AG09319 (cell line): ENCODE results near the gene ACAP1.
"Not testable (repeated sequence)": the region's sequence is repeated elsewhere in the genome, so short reads cannot be mapped to it uniquely, and the experiment has no call there.

Source experiments
- DNase-seq: peaks from one replicate; pipeline ENCODE4 v3.0.0-alpha.2; 2010; ENCODE audit warnings: low read depth; ENCODE audit errors: extremely low read depth
- TF ChIP-seq, protein P1 (sequence below): IDR thresholded peaks from 2 replicates; pipeline ENCODE4 v1.5.1; 2011; ENCODE audit warnings: low read depth, mild to moderate bottlenecking, inconsistent platforms, low read length, moderate library complexity

Gene ACAP1

DNA sequence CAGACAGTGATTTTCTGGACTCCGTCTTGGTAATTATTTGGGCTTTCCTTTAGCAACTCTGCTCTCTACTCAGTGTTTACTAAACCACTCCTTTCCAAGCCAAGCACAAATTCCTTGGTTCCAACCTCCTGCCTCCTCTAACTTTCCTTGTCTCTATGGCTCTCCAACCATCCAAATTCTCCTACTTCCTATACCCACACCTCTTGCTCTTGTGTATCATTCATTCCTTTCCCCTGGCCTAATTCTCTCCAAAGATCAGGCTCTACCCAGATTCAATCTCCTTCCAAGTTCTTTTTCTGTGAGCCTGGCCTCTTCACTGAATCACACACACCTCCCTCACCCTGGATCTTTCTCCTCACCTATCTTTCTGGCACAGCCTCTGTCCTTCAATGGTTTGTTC lies 8.3 kb upstream of the ACAP1 start:
- TF ChIP-seq, protein P1, sequence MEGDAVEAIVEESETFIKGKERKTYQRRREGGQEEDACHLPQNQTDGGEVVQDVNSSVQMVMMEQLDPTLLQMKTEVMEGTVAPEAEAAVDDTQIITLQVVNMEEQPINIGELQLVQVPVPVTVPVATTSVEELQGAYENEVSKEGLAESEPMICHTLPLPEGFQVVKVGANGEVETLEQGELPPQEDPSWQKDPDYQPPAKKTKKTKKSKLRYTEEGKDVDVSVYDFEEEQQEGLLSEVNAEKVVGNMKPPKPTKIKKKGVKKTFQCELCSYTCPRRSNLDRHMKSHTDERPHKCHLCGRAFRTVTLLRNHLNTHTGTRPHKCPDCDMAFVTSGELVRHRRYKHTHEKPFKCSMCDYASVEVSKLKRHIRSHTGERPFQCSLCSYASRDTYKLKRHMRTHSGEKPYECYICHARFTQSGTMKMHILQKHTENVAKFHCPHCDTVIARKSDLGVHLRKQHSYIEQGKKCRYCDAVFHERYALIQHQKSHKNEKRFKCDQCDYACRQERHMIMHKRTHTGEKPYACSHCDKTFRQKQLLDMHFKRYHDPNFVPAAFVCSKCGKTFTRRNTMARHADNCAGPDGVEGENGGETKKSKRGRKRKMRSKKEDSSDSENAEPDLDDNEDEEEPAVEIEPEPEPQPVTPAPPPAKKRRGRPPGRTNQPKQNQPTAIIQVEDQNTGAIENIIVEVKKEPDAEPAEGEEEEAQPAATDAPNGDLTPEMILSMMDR: no peak
- DNase-seq: no peak

DNA sequence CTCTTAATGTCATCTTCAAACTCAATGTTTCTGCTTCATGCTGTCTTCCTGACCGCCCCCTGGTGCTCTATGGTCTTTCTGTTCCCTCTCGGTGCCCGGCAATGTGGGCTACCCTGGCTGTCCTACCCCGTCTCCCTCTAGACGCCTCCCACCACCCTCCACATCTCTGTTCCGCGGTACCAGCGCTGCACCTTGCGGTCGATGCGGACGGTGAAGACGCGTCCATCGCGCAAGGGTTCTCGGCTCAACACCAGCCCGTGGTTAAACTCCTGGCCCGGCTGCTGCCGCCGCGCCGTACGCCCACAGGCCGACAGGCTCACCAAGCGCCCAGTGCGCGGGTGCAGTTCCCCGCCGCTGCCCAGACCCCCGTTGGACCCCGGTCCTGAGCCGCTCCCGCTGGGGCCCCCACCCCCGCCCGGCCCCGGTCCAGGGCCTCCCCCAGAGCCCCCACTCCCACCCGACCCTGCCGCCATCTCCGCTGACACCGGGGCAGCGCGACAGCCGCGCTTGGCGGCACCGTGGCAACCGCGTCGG lies 7.4 kb upstream of the ACAP1 start, which contains the start of gene NEURL4:
TSS of gene NEURL4 (minus strand) at position 496 of the 534 bp plus-strand sequence. CDS start at position 473, 23 bp downstream.
- TF ChIP-seq, protein P1: no peak; the same call in 1 of the 2 replicates
- DNase-seq: no peak

DNA sequence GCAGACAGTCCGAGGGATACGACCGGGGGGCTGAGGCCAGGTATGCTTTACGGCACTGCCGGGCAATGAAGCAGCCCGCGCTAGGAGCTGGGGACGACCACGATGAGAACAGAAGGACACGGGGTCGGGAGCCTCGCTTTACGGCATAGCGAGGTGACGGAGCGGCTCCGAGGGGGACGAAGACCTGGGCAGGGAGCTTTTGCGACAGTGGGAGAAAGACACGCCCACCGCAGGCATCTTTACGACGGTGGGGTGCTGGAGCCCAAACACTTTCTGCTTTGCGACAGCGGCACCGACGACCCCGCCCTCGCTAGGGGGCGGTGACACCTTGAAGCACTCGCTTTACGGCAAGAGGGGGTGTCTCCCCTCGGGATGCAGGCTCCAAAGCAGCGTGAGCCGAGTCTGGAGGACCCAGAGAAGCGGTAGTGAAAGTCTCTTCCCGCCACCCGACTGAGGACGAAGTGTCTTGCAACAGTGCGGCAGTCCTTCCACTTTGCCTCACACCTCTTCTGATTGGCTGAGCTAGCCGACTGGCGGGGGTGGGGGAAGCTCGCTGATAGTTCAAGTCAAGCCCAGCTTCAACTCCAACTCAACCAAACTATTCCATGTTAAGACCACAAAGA lies 6.8 kb upstream of the ACAP1 start:
- TF ChIP-seq, protein P1: no peak
- peak; percentile 98 for DNase-seq

DNA sequence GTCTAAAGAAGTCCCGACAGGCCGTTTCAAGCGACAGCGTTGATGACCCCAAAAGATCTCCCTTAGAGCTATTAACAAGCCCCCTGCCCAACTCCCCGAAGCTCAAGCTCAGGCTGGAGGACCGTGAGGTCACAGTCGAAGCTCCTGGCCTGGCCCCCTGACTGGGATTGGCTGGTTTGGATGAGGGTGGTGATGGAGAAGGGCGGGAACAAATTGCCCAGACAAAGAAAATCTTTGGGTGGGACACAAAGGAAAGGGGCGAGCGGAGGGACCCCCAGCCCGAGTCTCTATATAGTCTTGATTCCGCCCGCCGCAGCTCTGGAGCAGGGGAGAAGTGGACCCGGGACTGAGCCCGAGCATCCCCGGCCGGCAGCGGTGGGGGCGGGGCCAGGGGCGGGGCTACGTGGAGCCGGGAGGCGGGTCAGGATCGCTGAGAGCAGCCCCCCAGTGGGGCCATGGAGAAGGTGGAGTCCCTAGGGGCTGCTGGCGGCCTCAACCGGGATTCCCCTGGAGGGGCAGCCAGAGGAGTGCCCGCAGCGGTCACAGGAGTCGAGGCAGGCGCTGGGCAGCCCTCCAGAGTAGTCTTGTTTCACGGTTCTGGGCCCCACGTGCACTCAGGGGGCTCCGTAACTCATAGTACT lies 6.2 kb upstream of the ACAP1 start:
- DNase-seq: no peak
- TF ChIP-seq, protein P1: no peak

DNA sequence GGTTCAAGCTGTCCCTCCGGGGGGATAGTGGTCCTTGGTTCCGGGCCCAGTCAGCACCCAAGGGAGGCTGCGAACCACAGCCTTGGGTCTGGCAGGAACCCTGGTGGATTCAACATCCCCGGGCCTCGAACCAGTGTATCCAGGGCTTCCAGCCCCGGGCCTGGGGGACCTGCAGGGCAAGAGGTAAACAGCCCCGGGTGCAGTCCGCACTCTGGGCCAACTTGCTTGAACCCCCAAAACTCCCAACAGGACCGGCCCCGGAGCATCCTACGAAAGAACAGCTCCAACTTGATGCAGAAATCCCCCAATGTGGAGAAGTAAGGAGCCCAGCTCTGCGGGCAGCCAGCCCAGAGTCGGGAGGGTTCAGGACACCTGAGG lies 5.7 kb upstream of the ACAP1 start:
- DNase-seq: no peak
- TF ChIP-seq, protein P1: no peak

DNA sequence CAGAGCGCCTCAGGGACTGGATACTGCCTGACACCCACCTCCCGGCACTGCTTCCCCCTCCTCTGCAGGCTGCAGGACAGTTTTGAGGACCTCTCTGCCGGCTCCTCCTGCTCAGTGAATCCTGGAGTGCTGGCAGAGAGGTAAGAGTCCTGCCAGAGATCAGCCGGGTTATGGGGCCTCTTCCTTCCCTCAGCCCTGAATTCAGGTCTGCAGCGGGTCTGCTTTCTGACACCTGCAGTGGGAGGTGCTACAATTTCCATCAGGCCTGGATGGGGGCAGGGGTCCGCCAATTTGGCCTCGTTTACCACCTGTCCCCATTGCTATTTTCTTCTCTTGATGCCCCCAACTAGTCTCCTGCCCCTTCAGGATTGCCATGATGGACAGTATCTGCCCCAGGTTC lies 4.2 kb upstream of the ACAP1 start:
- DNase-seq: no peak
- TF ChIP-seq, protein P1: no peak

DNA sequence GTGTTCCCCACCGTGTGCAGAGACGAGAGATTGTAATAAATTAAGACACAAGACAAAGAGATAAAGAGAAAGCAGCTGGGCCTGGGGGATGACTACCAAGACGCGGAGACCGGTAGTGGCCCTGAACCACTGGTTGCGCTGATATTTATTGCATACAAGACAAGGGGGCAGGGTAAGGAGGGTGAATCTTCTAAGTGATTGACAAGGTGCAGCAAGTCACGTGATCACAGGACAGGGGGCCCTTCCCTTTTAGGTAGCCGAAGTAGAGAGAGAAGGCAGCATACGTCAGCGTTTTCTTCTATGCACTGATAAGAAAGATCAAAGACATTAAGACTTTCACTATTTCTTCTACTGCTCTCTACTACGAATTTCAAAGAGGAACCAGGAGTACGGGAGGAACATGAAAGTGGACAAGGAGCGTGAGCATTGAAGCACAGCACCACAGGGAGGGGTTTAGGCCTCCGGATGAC lies 3.7 kb upstream of the ACAP1 start:
- not testable (repeated sequence) for DNase-seq
